GM18870 (cell line): ENCODE data around the gene MGAT4C.
"Not testable (repeated sequence)": the region's sequence is repeated elsewhere in the genome, so short reads cannot be mapped to it uniquely, and the experiment has no call there.

Experiments used
- ATAC-seq: cut with Tn5 transposase; IDR thresholded peaks from one replicate; pipeline ENCODE4 v1.9.1; 2021; ENCODE audit warnings: moderate library complexity; ENCODE audit not compliant: unreplicated experiment

The MGAT4C gene

DNA sequence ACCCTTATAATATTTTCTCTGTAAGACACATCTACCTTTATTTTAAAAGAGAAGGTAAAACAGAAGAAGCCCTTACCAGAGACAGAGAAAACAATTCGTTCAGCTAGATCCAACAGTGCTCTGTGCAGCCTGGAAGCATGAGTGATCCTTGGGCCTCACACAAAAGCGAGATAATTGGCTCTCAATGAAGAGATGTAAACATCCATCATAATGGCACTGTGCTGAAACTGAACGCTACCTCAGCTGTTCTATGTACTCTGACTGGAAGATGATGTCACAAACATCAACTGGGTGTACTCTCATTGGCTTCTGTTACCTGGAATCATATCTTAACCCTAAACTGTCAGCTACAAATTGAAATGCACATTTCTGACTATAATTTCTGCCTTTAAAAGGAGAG is at the start of gene MGAT4C:
TSS of gene MGAT4C (minus strand) at position 229 of the 400 bp plus-strand sequence.
- no peak for ATAC-seq

DNA sequence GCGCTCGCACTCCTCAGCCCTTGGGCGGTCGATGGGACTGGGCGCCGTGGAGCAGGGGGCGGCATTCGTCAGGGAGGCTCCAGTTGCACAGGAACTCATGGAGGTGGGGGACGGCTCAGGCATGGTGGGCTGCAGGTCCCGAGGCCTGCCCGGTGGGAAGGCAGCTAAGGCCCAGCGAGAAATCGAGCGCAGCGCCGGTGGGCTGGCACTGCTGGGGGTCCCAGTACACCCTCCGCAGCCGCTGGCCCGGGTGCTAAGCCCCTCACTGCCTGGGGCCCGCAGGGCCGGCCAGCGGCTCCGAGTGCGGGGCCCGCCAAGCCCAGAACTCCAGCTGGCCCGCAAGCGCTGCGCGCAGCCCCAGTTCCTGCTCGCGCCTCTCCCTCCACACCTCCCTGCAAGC is 40.2 kb upstream of the MGAT4C start:
- not testable (repeated sequence) for ATAC-seq

DNA sequence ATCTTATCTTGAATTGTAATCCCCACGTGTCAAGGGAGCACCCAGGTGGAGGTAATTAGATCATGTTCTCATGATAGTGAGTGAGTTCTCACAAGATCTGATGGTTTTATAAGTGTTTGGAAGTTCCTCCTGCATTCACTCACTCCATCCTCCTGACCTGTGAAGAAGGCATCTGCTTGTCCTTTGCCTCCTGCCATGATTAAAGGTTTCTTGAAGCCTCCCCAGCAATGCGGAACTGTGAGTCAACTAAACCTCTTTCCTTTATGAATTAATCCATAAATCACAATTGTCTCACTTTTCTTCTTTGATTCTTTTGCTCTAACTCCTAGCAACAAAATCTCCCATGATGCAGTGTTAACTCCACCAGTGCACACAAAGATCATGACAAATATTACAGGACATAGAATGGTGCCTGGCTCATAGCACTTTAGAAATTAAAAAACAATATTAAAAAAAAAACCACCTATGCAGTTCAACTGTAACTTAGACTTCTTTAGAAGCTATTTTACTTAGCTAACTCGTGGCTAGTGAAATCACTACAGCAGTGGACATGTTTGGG is 37.6 kb upstream of the MGAT4C start:
- ATAC-seq, result no peak

DNA sequence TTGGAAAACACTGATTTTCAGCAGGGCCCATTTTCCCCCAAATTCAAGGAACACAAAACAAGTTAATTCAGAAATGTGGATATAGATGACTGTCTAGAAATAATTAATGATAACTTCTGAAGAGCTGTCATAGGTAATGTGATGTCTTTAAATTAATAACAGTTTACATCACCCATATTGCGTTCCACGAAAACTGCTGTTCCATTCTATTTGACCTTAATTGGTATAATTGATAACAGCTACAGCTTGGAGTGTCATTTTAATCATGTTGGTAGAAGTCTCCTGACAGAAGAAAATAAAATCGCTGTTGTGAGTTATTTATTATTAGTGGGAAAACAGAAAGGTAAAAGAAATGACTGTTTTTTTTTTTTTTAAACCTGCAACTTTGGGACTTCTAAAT is 36.3 kb upstream of the MGAT4C start:
- ATAC-seq, result no peak

DNA sequence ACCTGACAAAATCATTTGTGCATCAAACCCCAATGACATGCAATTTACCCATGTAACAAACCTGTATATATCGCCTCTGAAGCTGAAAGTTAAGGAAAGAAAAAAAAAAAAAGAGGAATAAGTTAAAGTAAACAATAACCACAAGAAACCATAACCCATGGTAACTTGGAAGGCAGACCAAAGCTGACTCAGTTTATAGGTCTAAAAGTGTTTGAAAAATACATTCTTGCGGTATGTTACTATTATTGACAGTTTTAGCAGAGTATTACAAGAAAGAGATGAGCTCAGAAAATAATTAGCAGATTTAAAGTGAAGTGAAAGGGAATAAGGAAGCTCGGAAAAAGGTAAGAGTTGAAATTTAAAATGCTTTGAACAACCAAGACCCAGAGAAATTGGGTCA is 34.4 kb upstream of the MGAT4C start:
- ATAC-seq, result no peak

DNA sequence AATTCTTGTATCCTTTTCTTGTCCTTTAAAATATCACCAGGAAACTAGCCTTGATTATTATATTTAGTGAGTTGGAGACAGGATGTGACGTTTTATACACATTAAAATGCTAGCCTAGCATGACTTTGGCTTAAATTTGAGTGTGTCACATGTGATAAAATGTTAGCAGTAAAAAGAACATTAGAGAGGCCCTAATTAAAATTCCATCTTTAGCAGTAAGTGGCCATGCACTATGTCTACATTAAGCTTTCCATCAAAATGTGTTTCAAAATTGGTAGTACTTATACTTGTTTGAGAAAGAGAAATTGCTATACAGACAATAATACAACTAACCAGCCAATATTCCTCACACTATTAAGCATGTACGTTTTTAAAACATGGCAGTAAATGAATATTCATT is 29.9 kb upstream of the MGAT4C start:
- ATAC-seq, result no peak

DNA sequence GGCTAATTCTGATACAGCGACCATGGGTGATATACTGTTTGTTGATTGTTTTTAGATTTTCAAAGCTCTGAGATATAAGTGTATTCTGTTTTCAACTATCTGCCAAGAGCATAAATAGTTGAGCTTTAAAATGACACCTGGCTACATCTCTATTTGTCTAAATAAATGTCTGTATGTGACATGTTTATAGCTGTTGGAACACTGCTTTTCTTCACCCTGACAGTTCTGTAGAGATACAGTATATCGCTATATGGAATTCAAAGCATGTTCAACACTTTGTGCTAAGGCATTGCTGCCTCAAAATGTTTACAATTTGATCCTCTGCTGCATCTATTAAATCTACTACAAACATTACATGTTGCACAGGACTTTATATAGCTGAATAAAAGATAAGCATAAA is 27.4 kb upstream of the MGAT4C start:
- ATAC-seq, result no peak

DNA sequence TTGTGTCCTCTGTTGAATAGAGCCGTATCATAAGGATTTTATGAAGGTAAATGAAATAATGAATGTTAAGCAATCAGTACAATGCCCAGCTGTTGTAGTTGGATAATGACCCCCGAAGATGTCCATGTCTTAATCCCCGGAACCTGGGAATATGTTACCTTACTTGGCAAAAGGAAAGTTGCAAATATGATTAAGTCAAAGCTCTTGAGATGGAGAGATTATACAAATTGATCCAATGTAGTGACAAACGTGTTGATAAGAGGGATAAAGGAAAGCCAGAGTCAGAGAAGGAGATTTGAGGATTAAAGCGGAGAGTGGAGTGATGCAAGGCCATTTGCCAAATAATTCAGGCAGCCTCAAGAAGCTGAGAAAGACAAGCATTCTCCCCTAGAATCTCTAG is 19.2 kb upstream of the MGAT4C start:
- no peak for ATAC-seq

DNA sequence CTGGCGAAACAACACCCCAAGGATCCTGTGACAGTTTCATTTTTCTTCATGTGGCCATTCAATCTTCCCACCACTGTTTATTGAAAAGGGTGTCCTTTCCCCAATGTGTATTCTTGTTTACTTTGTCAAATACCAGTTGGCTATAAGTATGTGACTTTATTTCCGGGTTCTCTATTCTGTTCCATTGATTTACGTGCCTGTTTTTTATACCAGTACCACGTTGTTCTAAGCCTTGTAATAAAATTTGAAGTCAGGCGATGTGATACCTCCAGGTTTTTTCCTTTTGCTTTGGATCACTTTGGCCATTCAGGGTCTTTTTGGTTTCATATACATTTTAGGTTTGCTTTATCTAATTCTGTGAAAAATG is 9.1 kb upstream of the MGAT4C start:
- no peak for ATAC-seq

DNA sequence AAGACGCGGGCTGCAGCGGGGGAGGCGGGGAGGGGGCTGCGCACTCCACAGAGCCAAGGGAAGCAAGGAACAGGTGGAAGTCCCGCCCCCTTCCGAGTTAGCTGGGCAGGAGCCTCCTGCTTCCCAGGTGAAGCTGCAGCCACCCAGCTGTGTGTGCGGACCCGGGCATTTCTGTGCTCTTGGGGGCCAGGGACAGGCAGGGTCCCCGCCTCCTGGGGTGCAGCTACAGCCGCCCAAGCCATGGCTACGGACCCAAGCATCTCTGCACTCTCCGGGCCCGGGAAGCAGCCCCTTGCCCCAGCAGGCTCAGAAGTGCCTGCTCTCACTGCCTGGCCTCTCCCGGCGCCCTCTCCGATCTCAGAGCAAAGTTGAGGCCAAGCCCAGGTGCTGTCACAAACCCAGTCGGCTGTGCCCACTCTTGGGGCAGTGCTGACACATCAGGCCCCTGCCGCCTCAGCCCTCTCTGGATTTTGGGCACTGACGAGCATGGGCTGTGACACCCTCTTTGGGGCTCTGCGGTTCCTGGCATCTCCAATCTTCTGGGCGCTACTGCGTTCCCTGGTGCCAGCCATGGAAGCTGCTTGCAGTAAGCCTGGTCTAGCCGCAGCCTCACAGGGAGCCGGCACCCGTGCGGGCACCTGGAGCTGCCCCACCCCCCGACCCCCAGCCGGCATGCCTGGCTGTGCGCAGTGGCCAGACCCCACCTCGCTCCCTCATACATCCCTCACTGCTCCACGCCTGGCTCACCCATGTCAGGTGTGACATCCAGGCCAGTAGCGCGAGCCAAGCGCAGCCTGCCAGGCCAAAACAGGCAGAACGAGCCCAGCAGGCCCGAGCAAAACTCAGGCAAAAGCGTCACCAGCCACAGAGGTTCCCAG is 8.5 kb upstream of the MGAT4C start:
- no peak for ATAC-seq

DNA sequence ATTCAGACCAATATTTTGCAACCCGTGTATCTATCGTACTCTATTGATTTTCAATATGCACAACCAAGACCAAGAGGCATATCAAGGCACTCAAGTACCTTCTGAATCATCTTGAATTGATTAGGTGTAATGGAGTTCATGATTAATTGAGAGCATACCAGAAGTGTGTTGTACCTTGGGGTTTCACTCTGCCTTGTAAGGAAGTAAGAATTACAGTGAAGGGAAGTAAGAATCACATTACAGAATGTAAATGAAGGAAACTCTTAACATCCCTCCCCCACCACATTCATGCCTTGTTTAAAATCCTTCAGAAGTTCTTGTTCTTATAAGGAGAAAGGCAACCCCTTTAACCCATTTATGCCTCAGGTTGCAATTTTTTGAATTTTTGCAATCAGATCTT is 5.4 kb upstream of the MGAT4C start:
- no peak for ATAC-seq

DNA sequence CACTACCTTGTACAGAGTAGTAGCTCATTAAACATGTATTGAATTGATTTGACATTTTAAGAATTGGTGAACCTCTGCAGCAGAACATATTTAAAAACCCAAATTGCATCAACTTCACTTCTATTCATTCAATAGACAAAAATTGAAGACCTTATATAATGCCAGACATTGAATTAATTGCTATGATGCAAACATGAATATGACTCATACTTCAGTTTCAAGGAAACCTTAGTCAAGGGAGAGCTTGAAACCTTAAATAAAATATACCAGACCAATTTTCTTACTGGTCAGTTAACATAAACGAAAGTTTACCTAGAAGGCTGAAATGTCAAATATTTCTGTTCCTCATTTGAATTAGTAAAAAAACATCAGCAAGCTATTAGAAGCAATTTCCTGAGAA is 5.0 kb upstream of the MGAT4C start:
- no peak for ATAC-seq

DNA sequence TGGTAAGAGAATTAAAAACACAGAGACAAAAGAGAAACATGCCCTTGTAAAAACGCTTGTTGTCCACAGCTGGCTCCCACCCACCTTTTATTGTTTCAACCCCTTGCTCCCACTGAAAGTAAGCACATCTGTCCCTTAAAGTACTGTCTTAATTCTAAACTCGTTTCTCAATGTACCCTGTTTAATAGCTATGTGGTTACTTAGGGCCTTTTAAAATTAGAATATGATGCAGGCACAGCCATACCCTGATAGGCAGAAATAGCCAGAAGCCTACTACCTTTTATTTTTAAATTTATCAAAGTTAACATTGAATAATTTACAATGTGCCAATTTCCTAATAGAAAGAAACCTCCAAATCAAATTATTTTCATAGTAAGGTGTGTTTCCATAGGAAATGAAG is 4.0 kb upstream of the MGAT4C start:
- ATAC-seq, result no peak

DNA sequence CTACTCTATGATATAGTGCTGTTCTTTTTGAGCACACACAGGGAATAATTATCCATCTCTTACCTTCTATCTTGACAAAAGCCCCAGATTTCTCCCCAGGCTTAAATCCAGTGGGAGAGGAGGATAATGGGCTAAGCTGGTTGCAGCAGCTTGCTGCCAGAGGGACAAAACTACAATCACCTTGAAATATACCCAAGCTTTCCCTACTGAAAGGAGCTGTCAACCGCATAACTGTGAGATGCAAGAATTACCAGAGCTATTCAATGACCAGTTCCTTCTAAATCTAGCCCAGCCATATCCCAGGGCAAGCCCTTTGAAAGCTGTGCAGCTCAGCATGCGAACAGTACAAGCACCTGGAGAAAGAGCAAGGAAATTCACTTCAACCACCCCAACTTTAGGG is 943 bp upstream of the MGAT4C start:
- ATAC-seq, result no peak

DNA sequence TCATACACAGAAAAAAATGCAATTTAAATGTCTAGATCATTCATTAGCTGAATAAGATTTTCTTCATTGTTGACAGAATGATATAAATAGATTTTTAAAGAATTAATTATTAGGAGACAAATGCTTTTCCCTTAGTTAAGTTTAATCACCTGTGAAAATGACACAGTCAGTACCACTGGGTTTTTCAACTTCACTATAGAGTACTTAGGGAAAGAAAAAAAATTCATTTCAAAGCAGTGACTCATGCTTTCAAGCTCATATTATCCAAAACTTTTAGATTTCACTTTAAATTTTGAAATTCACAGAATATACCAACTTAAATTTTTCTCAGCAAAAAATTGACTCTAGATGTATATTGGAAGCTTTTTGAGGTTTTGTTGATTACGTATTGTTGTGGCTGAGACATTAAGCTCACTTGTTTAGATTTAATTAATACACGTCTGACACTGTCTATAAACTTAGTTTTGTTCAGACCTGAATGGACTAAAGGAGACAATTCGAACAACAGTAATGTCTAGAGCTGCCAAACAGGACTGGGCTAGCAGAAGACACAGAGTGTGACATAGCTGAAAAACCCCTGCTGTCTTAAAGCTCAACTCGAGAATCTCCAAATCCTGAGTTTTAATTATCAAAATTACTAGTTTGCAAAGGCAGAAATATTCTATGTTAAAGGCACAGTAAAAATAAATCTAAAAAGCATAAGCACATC is 1.6 kb downstream of the MGAT4C start:
- no peak for ATAC-seq

DNA sequence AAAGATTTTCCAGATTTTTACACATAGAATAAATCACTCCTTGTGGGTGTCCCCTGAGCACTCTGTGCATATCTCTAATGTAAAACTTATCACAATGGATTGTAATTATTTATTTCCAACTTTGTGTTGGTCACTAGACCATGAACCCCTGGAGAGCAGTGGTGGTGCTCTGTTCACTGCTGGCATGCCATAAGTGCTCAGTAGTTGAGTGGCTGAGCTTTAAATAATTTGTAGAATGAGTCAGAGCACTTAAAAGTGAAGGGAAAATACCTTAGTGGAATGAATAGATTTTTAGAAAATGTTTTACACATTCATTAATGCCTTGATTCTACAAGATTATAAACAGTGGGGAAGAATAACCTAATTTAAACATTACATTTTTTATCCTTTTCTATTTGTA is 6.3 kb downstream of the MGAT4C start:
- ATAC-seq, result peak; percentile 53

DNA sequence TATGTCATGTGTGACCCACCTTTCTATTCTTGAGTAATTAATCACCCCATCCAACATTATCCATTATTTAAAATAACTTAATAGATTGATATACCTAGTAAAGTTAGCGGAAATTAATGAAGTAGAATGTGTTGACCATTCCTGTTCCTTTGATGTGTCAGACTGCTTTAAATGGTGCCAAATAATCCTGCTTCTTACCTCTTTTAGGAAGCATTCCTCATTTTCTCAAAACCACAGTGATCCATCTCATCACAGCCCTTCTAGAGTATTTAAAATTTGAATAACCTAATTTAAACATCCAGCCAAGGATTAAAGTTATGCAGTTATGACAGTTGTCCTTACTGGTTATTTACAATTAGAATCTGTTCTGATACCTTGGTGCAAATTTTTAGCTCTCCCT is 6.9 kb downstream of the MGAT4C start:
- ATAC-seq, result no peak

DNA sequence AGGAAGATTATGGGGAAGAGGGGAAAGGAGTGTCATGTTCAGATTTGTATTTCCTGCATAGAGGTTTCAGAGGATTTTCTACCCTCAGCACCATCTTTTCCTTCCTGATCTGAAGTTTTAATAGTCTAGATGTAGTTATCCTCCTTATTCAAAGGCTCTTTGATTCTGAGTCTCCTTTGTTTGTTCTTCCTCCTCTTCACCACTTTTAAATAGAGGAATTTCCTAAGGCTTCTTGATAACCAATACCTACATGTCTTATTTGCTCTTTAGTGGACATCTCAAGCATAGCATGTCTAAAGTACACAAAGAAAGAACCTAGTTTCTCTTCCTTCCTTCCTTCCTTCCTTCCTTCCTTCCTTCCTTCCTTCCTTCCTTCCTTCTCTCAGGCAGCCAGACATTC is 8.3 kb downstream of the MGAT4C start:
- ATAC-seq, result no peak

DNA sequence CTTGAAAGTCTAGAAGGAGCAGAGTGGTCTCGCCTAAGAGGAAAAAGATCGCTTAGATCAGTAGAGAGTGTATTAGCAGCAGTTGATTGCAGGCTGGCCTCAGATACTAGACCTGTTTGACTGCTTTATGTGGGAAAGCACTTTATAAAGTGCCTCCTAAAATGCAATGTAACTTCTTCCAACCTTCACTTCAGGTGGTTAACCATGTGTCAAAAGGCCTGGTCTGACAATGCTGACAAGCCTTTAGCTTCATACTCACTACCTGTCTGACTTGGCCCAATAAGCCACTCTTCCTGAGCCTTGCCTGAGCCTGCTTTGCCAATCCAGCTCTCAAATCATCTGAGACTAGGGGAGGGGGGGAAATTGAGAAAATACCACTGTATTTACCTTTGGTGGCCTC is 14.6 kb downstream of the MGAT4C start:
- ATAC-seq, result no peak

DNA sequence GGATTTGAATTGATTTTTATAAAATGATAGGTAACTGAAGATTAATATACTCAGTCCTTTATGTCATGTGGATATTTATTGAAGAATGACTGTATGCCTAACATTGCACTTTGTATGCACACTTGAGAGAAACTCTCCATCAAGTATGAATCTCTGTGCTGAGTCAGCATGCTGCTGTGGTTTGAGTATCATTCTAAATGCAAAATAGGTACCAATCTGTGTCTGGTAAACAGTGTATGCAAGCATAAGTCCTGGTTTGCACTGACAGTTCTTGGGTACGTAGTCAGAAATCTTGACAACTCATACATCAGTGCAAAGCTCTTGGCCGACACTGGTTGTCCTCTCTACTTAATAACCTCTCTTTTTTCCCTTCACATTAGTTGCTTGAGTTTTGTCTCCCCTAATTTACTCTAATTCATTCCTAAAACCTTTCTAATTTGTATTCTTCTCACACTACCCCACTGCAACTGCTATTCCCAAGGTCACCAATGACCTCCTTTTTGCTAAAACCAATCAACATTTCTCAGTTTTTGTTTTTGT is 21.8 kb downstream of the MGAT4C start:
- no peak for ATAC-seq

DNA sequence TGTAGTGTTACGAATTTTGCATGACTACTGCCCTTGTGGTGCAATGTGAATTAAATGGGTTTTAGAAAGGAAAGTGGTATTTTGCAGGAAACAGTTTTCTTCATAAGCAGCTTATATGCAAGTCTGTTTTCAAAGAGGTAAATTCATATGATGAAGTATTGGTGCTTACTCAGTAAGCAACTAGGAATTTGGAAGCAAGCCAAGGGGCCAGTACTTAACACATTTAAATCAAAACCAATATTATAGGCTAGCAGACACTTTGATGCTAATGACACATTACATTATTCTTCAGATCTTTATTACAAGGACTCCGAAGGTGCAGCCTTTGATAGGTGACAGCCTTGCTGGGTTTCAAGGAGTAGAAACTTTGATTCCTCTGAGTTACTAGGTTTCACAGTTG is 23.1 kb downstream of the MGAT4C start:
- ATAC-seq, result no peak
